ENCODE measurements around the gene SYNPR.

The SYNPR gene

DNA sequence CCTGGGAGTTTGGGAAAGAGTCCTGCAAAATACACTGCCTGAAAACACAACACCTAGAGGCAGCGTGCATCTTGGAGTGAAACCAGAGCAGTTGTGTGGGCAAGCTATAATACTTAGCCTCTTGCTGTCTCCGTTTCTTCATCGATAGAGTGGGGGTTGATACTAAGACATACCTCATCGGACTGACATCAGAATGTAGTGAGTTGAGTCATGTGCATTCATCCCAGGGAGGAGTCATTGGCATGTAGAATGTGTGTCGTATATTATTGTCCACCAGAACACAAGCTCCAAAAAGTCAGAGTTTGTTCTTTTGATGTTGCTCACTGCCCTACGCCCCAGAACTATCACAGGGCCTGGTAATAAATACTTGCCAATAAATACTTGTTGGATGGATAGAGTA is 378.7 kb downstream of the SYNPR start:
- DNase-seq (ENCODE audit: extremely low read depth, insufficient read length): no peak
- Histone ChIP-seq H3K36me3 (ENCODE audit: control insufficient read depth, insufficient read depth, low read length) (no peaks in the 10 kb centered on the region), H3K4me3 (replicated peaks; ENCODE audit: low read depth, low read length) (no peak overlapping the region)

DNA sequence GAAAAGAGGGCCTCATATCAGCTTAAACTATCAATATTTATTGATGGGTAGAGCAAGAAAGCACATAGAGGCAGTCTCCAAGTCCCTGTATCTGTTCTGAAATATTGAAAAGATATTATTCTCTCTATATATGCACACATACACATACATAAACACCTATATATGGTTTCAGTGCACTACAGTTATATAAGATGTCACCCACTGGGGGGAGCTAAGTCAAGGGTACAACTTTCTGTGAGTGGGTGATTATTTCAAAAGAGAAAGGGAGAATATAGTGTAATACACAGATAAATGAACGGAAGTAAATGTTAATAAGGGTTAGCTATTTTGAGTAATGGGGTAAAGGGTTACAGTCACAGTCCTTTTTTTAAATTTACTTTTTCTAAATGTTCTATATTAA is 383.1 kb downstream of the SYNPR start:
- H3K4me3 ChIP-seq (replicated peaks; ENCODE audit: low read depth, low read length): no peak overlapping the region
- no peaks in the 10 kb centered on the region for H3K27me3 ChIP-seq (replicated peaks; ENCODE audit: control insufficient read depth, insufficient read depth, low read length)
- H3K36me3 ChIP-seq (ENCODE audit: control insufficient read depth, insufficient read depth, low read length): no peaks in the 10 kb centered on the region
- TF ChIP-seq, protein P1, sequence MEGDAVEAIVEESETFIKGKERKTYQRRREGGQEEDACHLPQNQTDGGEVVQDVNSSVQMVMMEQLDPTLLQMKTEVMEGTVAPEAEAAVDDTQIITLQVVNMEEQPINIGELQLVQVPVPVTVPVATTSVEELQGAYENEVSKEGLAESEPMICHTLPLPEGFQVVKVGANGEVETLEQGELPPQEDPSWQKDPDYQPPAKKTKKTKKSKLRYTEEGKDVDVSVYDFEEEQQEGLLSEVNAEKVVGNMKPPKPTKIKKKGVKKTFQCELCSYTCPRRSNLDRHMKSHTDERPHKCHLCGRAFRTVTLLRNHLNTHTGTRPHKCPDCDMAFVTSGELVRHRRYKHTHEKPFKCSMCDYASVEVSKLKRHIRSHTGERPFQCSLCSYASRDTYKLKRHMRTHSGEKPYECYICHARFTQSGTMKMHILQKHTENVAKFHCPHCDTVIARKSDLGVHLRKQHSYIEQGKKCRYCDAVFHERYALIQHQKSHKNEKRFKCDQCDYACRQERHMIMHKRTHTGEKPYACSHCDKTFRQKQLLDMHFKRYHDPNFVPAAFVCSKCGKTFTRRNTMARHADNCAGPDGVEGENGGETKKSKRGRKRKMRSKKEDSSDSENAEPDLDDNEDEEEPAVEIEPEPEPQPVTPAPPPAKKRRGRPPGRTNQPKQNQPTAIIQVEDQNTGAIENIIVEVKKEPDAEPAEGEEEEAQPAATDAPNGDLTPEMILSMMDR (IDR thresholded peaks at IDR 0.05; ENCODE audit: insufficient read depth, low read length, poor library complexity, severe bottlenecking): peak; percentile 30
- DNase-seq (ENCODE audit: extremely low read depth, insufficient read length): no peak

More for the DNA sequence above, 378.7 kb downstream of the SYNPR start:
- TF ChIP-seq, protein P1 (IDR thresholded peaks at IDR 0.05; ENCODE audit: insufficient read depth, low read length, poor library complexity, severe bottlenecking): no peak
- H3K27me3 ChIP-seq (replicated peaks; ENCODE audit: control insufficient read depth, insufficient read depth, low read length): no peaks in the 10 kb centered on the region

DNA sequence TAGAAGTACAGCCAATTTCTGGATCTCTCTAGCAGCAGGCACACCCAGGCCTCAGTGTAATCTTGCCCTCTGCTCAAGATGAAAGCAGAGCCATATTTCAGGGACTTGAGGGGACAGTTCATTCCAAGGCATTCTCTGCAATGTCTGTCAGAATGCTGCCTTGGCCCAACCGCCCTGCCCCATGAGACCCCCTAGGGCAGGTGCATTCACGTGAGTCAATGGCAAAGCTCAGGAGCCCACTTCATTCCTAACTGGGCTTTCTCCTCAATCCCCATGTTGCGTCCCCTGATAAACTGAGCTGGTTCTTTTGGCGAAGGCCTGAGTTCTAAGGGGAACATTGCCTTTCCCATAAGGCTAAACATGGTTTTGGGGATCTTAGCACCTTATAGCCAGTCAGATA is 383.9 kb downstream of the SYNPR start:
- no peak overlapping the region for H3K4me3 ChIP-seq (replicated peaks; ENCODE audit: low read depth, low read length)
- H3K36me3 ChIP-seq (ENCODE audit: control insufficient read depth, insufficient read depth, low read length): no peaks in the 10 kb centered on the region
- DNase-seq (ENCODE audit: extremely low read depth, insufficient read length): no peak
- TF ChIP-seq, protein P1 (IDR thresholded peaks at IDR 0.05; ENCODE audit: insufficient read depth, low read length, poor library complexity, severe bottlenecking): no peak
- H3K27me3 ChIP-seq (replicated peaks; ENCODE audit: control insufficient read depth, insufficient read depth, low read length): no peaks in the 10 kb centered on the region

DNA sequence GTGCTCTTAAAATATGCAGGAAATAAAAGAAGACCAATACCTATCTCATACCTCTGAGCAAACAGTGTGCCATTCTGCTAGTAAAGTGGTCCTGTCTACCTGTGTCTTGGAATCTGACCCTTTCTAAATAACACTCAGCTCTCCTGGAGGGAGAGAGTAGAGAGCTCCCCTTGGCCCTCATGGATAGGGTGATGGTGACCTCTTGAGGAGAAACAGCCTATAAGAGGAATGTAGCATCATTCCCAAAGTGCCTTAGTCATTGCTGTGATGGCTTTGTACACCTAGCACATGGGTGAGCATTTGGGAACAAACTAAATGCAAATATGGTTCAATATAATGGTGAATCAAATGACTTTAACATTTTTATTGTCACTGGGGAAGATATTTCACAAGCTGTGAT is 384.4 kb downstream of the SYNPR start:
- Histone ChIP-seq H3K27me3 (replicated peaks; ENCODE audit: control insufficient read depth, insufficient read depth, low read length) (no peaks in the 10 kb centered on the region), H3K36me3 (ENCODE audit: control insufficient read depth, insufficient read depth, low read length) (no peaks in the 10 kb centered on the region), H3K4me3 (replicated peaks; ENCODE audit: low read depth, low read length) (no peak overlapping the region)
- TF ChIP-seq, protein P1 (IDR thresholded peaks at IDR 0.05; ENCODE audit: insufficient read depth, low read length, poor library complexity, severe bottlenecking): no peak
- no peak for DNase-seq (ENCODE audit: extremely low read depth, insufficient read length)

All from GM06990 (cell line).